IMR-90 (cell line): Measurements from ENCODE around the gene SLC13A5. TPM values are rescaled to one million over a fixed set of nuclear protein-coding genes. Genes with fewer than 3 reads are reported as not detected.

Experiments
- ATAC-seq: fragments of 200-7000 bp; cut with Tn5 transposase; 2 replicates; pipeline ENCODE4 v1.9.1; 2020; ENCODE audit warnings: low read depth, mild to moderate bottlenecking, moderate library complexity
- BruUV-seq: library from RNA; stranded (reverse); fragments of 400-500 nt; replicated peaks from 2 replicates; lab custom pipeline; 2021; lab: Mats Ljungman, UMichigan
- CTCF ChIA-PET: fragments of 300-600 bp; formaldehyde crosslinking; extraction: SDS; loops from one replicate; lab custom pipeline; 2021; ENCODE audit warnings: antibody characterized with exemption; lab: Yijun Ruan, JAX
- POLR2A ChIA-PET: fragments of 300-600 bp; sonication (Branson Sonifier 250); formaldehyde crosslinking; loops from one replicate; lab custom pipeline; 2022; ENCODE audit warnings: antibody characterized with exemption; ENCODE audit not compliant: unreplicated experiment; lab: Charles Lee
- DNase-seq: peaks from one replicate; pipeline ENCODE4 v3.0.0; 2013
- H2AFZ ChIP-seq: replicated peaks from 2 replicates; pipeline ENCODE3; 2013; ENCODE audit warnings: low read length, mild to moderate bottlenecking; ENCODE audit not compliant: poor library complexity
- H2AK5ac ChIP-seq: 2 replicates; pipeline ENCODE4 v1.6.1; 2013; ENCODE audit warnings: low read depth, low read length, inconsistent platforms
- H2AK9ac ChIP-seq: replicated peaks from 2 replicates; pipeline ENCODE3; 2013; ENCODE audit warnings: mild to moderate bottlenecking, low read depth, low read length, moderate library complexity; ENCODE audit not compliant: poor library complexity
- H2BK120ac ChIP-seq: 2 replicates; pipeline ENCODE4 v1.6.1; 2013; ENCODE audit warnings: low read depth, low read length, inconsistent platforms
- H2BK15ac ChIP-seq: 3 replicates; pipeline ENCODE4 v1.6.1; 2013; ENCODE audit warnings: low read depth, low read length, inconsistent platforms
- H2BK20ac ChIP-seq: 2 replicates; pipeline ENCODE4 v1.6.1; 2013; ENCODE audit warnings: low read depth, mild to moderate bottlenecking, inconsistent platforms, low read length, moderate library complexity
- H2BK5ac ChIP-seq: 2 replicates; pipeline ENCODE4 v1.6.1; 2013; ENCODE audit warnings: mild to moderate bottlenecking, low read depth, low read length, inconsistent platforms; ENCODE audit not compliant: poor library complexity, severe bottlenecking
- H3K14ac ChIP-seq: replicated peaks from 2 replicates; pipeline ENCODE4 v1.6.1; 2013; ENCODE audit warnings: low read depth, low read length, inconsistent platforms
- H3K18ac ChIP-seq: 2 replicates; pipeline ENCODE4 v1.6.1; 2013; ENCODE audit warnings: low read depth, low read length, control low read depth
- H3K23ac ChIP-seq: 2 replicates; pipeline ENCODE4 v1.6.1; 2013; ENCODE audit warnings: low read depth, low read length, inconsistent platforms
- H3K27ac ChIP-seq: 2 replicates; pipeline ENCODE4 v1.5.1; 2013; ENCODE audit warnings: mild to moderate bottlenecking, control low read depth, low read length; ENCODE audit not compliant: insufficient read depth
- H3K27me3 ChIP-seq: 2 replicates; pipeline ENCODE4 v1.6.1; 2013; ENCODE audit warnings: low read length; ENCODE audit not compliant: control insufficient read depth, insufficient read depth
- H3K36me3 ChIP-seq: 2 replicates; pipeline ENCODE4 v1.6.1; 2013; ENCODE audit warnings: low read length, mixed read lengths; ENCODE audit not compliant: control insufficient read depth, insufficient read depth
- H3K4ac ChIP-seq: 2 replicates; pipeline ENCODE4 v1.6.1; 2013; ENCODE audit warnings: low read depth, low read length, inconsistent platforms
- H3K4me1 ChIP-seq: 2 replicates; pipeline ENCODE4 v1.6.1; 2013; ENCODE audit warnings: low read length, mixed read lengths; ENCODE audit not compliant: control insufficient read depth, insufficient read depth
- H3K4me2 ChIP-seq: 2 replicates; pipeline ENCODE4 v1.6.1; 2013; ENCODE audit warnings: low read depth, mild to moderate bottlenecking, control low read depth, low read length, moderate library complexity
- H3K4me3 ChIP-seq: 2 replicates; pipeline ENCODE4 v1.5.1; 2013; ENCODE audit warnings: low read depth, mild to moderate bottlenecking, control low read depth, low read length, moderate library complexity; ENCODE audit not compliant: insufficient read depth
- H3K56ac ChIP-seq: 2 replicates; pipeline ENCODE4 v1.6.1; 2013; ENCODE audit warnings: low read length, inconsistent platforms; ENCODE audit not compliant: insufficient read depth; ENCODE audit errors: extremely low read depth
- H3K79me1 ChIP-seq, 2 experiments: 2 replicates each; pipeline ENCODE4 v1.6.1; 2013; ENCODE audit warnings: low read length in 2 of 2, inconsistent platforms in 1 of 2, low read depth in 1 of 2
- H3K9ac ChIP-seq: 2 replicates; pipeline ENCODE4 v1.6.1; 2013; ENCODE audit warnings: low read depth, low read length, control low read depth
- H3K9me1 ChIP-seq: 2 replicates; pipeline ENCODE4 v1.6.1; 2013; ENCODE audit warnings: low read length, inconsistent platforms; ENCODE audit not compliant: insufficient read depth
- H3K9me3 ChIP-seq: 2 replicates; pipeline ENCODE4 v1.6.1; 2013; ENCODE audit warnings: low read length; ENCODE audit not compliant: control insufficient read depth, insufficient read depth
- H4K20me1 ChIP-seq: 2 replicates; pipeline ENCODE4 v1.6.1; 2013; ENCODE audit warnings: low read length, inconsistent platforms; ENCODE audit not compliant: insufficient read depth
- H4K5ac ChIP-seq: 2 replicates; pipeline ENCODE4 v1.6.1; 2013; ENCODE audit warnings: mild to moderate bottlenecking, low read depth, low read length, control low read depth
- H4K8ac ChIP-seq, 2 experiments: 2 replicates each; pipeline ENCODE4 v1.6.1; 2013; ENCODE audit warnings: low read depth in 2 of 2, low read length in 2 of 2, control low read depth in 1 of 2, inconsistent platforms in 1 of 2
- H4K91ac ChIP-seq: 2 replicates; pipeline ENCODE4 v1.6.1; 2013; ENCODE audit warnings: low read depth, low read length, inconsistent platforms; ENCODE audit not compliant: insufficient read depth
- CHD1 ChIP-seq: IDR thresholded peaks from 2 replicates; pipeline ENCODE4 v1.6.1; 2012; ENCODE audit warnings: low read depth, low read length, improper control_type of control experiment
- CTCF ChIP-seq: conservative IDR thresholded peaks from 2 replicates; pipeline ENCODE4 v1.5.1; 2012; ENCODE audit warnings: mild to moderate bottlenecking, low read depth, low read length, improper control_type of control experiment
- ELK1 ChIP-seq: fragments of 150-350 bp; IDR thresholded peaks from 2 replicates; pipeline ENCODE4 v1.6.1; 2016; ENCODE audit warnings: low read depth, mild to moderate bottlenecking, low read length, moderate library complexity, borderline replicate concordance
- MAFK ChIP-seq: IDR thresholded peaks from 2 replicates; pipeline ENCODE4 v1.6.1; 2012; ENCODE audit warnings: low read depth, low read length, improper control_type of control experiment
- MXI1 ChIP-seq: IDR thresholded peaks from 2 replicates; pipeline ENCODE4 v1.6.1; 2012; ENCODE audit warnings: low read depth, mild to moderate bottlenecking, low read length, moderate library complexity, borderline replicate concordance
- RAD21 ChIP-seq: IDR thresholded peaks from 2 replicates; pipeline ENCODE4 v1.6.1; 2012; ENCODE audit warnings: low read length, improper control_type of control experiment
- RCOR1 ChIP-seq: IDR thresholded peaks from 2 replicates; pipeline ENCODE4 v1.6.1; 2012; ENCODE audit warnings: mild to moderate bottlenecking, low read length, improper control_type of control experiment; ENCODE audit not compliant: insufficient replicate concordance
- RFX5 ChIP-seq: IDR thresholded peaks from 2 replicates; pipeline ENCODE4 v1.8.0; 2012; ENCODE audit warnings: low read depth, mild to moderate bottlenecking, low read length, moderate library complexity
- USF2 ChIP-seq: fragments of 150-350 bp; IDR thresholded peaks from 2 replicates; pipeline ENCODE4 v1.6.1; 2017; ENCODE audit warnings: mild to moderate bottlenecking, antibody characterized with exemption, low read length, low read depth
- WGBS, 2 experiments: methylation state at CpG; one replicate each; pipeline versions ENCODE4 v1.1.5 to v1.1.7; 2013; ENCODE audit warnings: missing lambda C conversion rate in 2 of 2; ENCODE audit not compliant: insufficient read length in 1 of 2; ENCODE audit errors: extremely low coverage in 2 of 2; 5-methylcytosine and 5-hydroxymethylcytosine counted together
- dilution Hi-C: fragments of 300-500 bp; cut with HindIII; formaldehyde crosslinking; loops from one replicate; pipeline ENCODE4 v1.14.3; 2018; ENCODE audit warnings: low sequenced_read_pairs; ENCODE audit not compliant: unreplicated experiment
- in situ Hi-C: fragments of 300-500 bp; cut with MboI; formaldehyde crosslinking; loops from 3 replicates; pipeline ENCODE4 v1.14.3; 2019; ENCODE audit warnings: low sequenced_read_pairs, inconsistent platforms, mixed read lengths
- intact Hi-C: fragments of 100-400 bp; cut with micrococcal nuclease; formaldehyde crosslinking; loops from 2 replicates; pipeline ENCODE4 v1.10.0; 2022
- polyA plus RNA-seq, 3 experiments: library from polyadenylated mRNA; depleted of rRNA; stranded (reverse); fragments of >200 nt; gene quantifications; 2 replicates each; pipeline ENCODE4 v1.2.3, GENCODE V29; 2012; ENCODE audit warnings: low replicate concordance in 1 of 3
- total RNA-seq: library from RNA; depleted of rRNA; stranded (reverse); fragments of >200 nt; gene quantifications from 2 replicates; pipeline ENCODE4 v1.2.3, GENCODE V29; 2012

Gene SLC13A5
- total and polyA plus RNA-seq, 2 of the 4 experiments (the other 2 are of a cell fraction): not detected

GRCh38 chr17:6752068-6752909 is 39.1 kb upstream of the SLC13A5 start (continued):
- TF ChIP-seq RCOR1 (peak; percentile 53), RFX5 (no peak), MAFK (peak; percentile 1; the same call in 1 of the 2 replicates)

GRCh38 chr17:6749519-6749918 is 36.4 kb upstream of the SLC13A5 start:
- Histone ChIP-seq H3K79me1 (no peaks in the 10 kb centered on the region), H3K14ac (no peak overlapping the region), H3K4me2 (no peak overlapping the region), H3K9me3 (no peaks in the 10 kb centered on the region), H3K27me3 (no peaks in the 10 kb centered on the region), H3K27ac (no peak overlapping the region), H3K4me1 (peaks cover 15% of the 10 kb centered on the region), H4K91ac (0 out of 2 replicates have a peak overlapping the region, but pooled peaks have one; percentile 4), H2BK5ac (no peak overlapping the region), H3K56ac (no peak overlapping the region), H3K4me3 (no peak overlapping the region), H3K9ac (no peak overlapping the region), H2AK9ac (no peak overlapping the region), H2BK20ac (no peak overlapping the region), H4K8ac (no peak overlapping the region), H3K18ac (no peak overlapping the region), H2AFZ (no peak overlapping the region), H2BK15ac (no peak overlapping the region), H3K36me3 (no peaks in the 10 kb centered on the region), H3K23ac (no peak overlapping the region), H4K20me1 (no peaks in the 10 kb centered on the region), H3K9me1 (peaks cover 12% of the 10 kb centered on the region), H4K5ac (no peak overlapping the region), H3K4ac (peak overlapping the region; percentile 30; the same call in 1 of the 2 replicates), H2BK120ac (no peak overlapping the region), H2AK5ac (no peak overlapping the region)
- in situ Hi-C loops (no loop called here), intact Hi-C loops (no loop called here), dilution Hi-C loops (no loop called here)
- DNase-seq (no peak), ATAC-seq (no peak)
- ChIA-PET CTCF (interaction anchor here (0.8 kb wide), 1 partner anchor 19 kb away, joined by 3 read pairs; no protein-coding TSS in a partner anchor), POLR2A (no interaction called here)
- BruUV-seq: no TSS peak
- TF ChIP-seq CTCF (peak; percentile 28), CHD1 (no peak), ELK1 (no peak), RAD21 (peak; percentile 26; the same call in 1 of the 2 replicates), MXI1 (no peak), USF2 (no peak)
- no CpG with 5 or more reads among the region's 6 CpGs for WGBS, 2 experiments
